Measurements from ENCODE around the gene JMJD7.

Gene JMJD7

GRCh38 chr15:41844814-41845213 lies 16.9 kb downstream of the JMJD7 start:
- DNase-seq (ENCODE audit: low spot score) = no peak

GRCh38 chr15:41847206-41847605 lies 19.3 kb downstream of the JMJD7 start:
- DNase-seq (ENCODE audit: low spot score) = no peak

- DNase-seq (ENCODE audit: low spot score) = no peak
These were observed 20.1 kb downstream of the JMJD7 start for GRCh38 chr15:41847981-41848380.

DNA sequence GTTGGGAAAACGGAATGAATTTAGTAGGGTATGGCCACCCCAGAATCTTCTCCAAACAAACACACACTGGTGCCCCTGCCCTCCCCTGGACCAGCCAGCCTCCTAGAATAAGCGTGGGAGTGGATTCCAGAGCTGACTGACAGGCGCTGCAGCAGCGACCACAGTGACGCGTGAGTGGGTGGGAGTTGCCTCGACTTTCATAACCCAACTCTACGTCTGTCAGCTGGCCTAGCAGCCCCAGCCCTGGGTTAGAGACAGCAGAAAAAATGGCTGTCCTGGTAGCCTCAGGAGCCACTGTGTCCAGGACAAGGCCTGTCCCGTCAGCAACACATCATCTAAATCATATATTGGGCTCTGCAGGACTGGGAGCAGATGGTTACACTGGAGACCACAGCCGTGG lies 20.7 kb downstream of the JMJD7 start:
- DNase-seq (ENCODE audit: low spot score) = no peak

- no peak for DNase-seq (ENCODE audit: low spot score)
These were observed 21.3 kb downstream of the JMJD7 start for GRCh38 chr15:41849204-41849603.

DNA sequence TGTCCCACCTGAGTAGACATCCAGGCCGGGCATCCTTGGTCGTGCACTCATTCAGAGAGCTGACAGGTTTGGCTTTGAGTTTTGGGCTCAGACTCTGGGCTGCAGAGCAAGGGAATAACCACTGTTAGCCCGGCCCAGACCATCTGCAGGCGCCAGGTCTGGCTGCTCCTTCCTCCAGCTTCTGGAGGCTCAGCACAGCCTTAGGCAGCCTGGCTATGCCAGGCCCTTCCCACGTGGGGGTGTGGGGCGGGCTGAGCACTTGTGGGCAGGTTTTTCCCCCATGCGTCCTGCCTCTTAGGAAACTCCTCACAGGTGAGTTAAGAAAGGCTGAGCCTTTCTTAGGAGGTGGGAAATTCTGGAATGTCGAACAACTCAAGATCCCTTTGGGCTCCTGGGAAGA lies 22.0 kb downstream of the JMJD7 start:
- DNase-seq (ENCODE audit: low spot score) = no peak

GRCh38 chr15:41850482-41851166 lies 22.7 kb downstream of the JMJD7 start:
- no peak for DNase-seq (ENCODE audit: low spot score)

GRCh38 chr15:41851167-41851523 lies 23.3 kb downstream of the JMJD7 start:
- DNase-seq (ENCODE audit: low spot score) = no peak

DNA sequence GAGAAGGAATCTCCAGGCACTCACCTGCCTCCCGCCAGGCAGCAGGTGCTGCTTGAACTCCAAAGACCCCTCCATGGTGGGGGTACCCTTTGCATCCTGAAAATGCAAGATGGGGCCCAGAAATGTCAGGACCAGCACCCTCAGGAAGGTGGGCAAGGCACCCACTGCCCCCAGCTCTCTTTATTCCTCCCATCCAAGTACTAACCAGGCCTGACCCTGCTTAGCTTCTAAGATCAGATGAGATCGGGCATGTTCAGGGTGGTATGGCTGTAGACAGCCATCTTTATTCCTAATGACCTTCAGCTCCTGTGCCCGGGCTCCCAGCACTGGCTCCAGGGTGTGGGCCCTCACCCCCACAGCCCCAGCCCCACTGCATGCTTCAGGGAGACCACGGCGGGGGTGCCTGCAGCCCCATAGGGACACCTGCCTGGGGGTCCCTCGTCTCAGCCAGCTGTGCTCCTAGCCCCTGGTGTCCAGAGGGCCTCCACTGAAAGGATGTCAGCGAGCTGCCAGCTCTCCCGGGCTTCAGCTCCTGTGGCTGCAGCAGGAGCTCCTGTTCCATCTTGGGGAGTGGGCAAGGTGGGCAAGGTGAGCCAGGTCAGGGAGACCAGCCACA lies 24.0 kb downstream of the JMJD7 start:
- DNase-seq (ENCODE audit: low spot score) = no peak

DNA sequence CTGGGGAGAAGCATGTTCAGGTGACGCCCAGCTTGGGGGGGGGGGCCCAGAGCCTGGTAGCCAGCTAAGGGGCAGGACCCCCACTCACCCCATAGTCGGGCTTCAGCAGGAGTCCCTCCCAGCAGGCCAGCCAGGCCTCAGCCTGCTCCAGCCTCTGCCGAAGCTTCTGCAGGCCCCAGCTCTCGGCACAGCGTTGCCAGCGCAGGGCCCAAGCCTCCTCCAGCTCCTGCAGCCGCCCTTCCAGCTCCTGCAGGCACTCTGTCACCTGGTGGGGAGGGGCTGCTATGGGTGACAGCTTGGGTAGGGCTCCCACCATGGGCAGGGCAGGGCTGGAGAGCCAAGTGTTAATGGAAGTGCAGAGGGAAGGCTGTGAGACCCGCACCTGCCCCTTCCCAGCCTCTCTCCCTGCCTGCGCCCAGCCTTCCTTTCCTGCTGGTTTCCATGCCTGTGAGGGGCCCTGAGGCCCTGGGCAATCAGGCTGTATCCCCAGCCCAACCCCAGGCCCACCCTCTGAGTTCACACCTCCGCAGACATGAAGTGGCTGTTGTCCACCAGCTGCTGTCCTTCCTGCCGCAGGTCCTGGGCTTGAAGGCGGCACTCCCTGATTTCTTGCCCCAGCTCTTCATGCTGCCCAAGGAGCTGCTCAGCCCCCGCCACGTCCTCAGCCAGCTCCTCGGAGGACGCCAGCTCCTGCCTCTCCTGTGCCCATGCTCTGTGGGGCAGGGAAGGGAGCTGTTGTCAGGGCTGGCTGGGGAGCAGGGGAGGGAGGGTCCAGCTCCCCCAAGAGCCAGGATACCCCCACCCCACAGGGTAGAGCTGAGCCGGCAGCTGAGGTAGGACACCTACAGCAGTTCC lies 25.1 kb downstream of the JMJD7 start:
- no peak for DNase-seq (ENCODE audit: low spot score)

DNA sequence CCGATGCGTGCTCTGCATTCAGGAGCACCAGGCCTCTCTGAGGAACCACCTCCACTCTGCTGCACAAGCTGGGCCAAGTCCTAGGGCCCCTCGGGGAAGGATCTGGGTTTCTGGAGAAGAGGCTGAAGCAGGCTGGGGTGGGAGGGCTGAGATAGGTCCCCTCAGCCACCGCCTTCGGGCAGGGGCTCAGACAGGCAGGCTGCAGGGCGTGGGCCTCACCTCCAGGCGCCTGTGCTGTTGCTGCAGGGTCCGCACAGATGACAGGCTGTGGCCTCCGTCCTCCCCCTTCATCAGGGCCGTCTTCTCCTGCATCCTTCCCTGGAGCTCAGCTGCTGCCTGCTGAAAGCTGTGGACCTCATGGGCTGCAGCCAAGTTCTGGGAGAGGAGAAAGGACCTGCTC lies 25.9 kb downstream of the JMJD7 start:
- no peak for DNase-seq (ENCODE audit: low spot score)

GRCh38 chr15:41854443-41854842 lies 26.6 kb downstream of the JMJD7 start:
- DNase-seq (ENCODE audit: low spot score) = no peak

- no peak for DNase-seq (ENCODE audit: low spot score)
These were observed 27.5 kb downstream of the JMJD7 start for GRCh38 chr15:41855261-41855961.

DNA sequence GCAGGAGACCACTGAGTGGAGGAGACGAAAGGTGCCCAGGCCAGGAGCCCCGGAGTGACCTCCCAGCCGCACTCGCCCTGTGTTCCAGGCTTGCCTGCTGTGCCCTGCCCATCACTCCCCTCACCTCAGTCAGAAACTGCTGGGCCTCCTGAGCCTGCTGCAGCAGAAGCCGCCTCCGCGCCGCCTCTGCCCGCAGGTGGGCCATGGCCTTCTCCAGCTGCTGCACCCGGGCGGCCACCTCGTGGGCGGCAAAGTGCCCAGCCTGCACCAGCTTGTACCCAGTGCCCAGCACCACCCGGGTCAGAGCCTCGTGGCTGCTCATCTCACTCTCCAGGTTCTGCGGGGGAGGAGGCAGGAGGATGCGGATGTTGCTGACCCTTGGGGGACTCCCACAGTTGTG lies 28.4 kb downstream of the JMJD7 start:
- DNase-seq (ENCODE audit: low spot score) = no peak

DNA sequence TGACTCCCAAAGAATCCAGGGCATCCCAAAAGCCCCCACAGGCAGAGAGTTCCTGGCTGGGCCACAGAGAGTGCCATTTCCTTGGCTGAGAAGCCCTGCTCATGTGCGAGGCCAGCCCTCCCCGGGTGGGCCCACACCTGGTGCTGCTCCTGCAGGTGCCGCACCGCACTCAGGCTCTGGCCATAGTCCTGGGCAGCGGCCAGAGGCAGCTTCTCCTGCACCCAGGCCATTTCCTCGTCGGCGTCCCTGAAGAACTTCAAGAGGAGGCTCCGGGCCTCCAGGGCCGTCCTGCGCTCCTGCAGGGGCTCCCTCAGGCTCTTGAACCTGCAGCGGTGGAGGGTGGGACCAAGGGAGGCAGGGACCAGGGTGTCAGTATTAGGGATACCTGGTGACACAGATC lies 28.8 kb downstream of the JMJD7 start:
- DNase-seq (ENCODE audit: low spot score) = no peak

DNA sequence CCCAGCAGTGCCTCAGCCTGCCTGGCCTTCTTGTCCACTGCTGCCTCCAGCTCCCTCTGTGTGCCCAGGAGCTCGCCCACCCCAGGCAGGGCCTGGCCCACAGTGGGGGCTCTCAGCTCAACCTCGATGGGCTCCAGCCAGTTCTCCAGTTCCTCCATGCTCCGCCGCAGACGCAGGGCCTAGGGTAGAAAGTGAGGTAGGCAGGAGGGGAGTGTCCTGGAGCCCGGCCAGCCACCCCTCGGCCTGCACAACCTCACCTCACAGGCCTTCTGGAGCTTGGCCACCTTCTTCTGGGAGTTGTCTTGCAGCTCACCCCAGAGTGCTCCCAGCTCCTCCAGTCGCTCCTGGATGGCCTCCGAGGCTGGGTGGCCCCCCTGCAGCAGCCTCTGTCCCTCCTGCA lies 29.4 kb downstream of the JMJD7 start:
- DNase-seq (ENCODE audit: low spot score) = no peak

GRCh38 chr15:41858756-41859155 lies 30.9 kb downstream of the JMJD7 start:
- DNase-seq (ENCODE audit: low spot score) = no peak

- no peak for DNase-seq (ENCODE audit: low spot score)
These were observed 32.3 kb downstream of the JMJD7 start for GRCh38 chr15:41860049-41860828.

DNA sequence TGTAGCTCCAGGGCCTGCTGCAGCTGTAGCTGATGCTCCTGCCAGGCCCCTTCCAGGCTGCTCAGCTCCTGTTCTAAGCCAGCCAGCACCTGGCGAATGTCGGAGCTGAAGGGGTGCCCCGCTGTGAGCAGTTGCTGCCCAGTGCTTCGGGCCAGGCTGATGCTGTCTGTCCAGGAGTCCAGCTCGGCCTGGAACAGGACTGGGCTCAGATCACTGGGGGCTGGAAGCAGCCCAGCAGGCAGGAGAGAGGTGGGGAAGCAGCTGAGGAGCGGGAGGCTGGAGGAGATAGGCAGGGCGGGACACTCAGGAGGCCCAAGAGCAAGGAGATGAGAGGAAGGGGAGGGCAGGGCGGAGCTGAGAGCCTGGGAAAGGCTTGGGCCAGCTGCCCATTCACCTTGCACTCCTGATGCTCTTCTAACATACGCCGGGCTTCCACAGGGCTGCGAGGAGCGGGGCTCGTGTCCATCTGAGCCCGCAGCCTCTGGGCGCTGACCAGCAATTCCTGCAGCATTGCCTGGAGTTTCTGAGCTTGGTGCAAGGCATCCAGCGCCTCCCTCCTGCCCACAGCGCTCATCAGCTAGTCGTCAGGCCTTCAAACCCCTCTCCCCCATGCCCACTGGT lies 34.0 kb downstream of the JMJD7 start:
- DNase-seq (ENCODE audit: low spot score) = no peak

DNA sequence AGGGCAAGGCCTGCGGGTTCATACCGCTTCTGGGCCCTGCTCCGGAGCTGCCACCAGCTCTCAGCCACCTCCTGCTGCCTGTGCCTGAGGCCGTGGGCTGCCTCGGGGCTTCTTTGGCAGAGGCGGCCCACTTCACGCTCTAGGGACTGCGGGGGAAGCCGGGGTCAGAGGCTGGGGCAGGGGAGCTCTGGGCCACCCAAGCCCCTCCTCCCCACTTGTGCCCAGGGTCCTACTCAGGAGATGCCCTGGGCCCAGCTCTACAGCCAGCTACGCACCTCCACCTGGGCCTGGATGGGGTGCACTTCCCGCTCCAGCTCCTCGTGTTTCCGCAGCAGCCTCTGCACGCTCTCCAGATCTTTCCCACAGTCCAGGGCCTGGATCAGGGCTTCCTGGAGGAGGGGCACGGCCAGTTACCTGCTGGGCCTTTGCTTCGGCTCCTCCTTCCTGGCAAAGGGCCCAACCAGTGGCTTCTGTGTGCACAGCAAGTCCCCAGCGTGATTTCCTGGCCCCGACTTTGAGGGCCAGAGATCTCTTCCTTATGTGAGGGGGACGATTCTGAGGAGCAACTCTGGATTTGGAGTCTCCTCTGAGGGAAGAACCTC lies 34.7 kb downstream of the JMJD7 start:
- peak; percentile 14 for DNase-seq (ENCODE audit: low spot score)

DNA sequence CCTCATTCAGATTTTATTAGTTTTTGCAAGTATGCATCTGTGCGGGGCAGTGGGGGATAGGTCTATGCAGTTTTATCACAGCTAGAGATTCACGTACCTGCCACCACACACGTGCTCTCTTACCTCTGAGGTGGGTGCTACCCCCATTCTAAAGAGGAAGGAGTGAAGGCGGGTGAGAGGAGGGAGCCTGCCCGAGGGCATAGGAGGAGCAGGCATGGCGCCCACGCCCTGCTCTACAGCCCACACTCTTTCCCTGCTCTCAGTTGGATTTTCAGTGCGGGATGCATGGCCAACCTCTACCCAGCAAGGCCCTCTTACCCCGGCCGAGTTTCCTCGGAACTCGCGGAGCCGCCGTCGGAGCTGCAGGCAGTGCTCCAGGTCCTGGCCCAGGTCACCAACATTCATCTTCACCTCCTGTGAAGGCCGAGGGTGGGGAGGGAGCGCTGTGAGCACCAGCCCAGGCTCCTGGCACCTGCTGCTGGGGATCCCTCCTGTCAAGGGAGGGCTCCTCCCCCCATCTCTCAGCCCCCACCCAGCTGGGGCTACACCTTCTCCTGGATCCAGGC lies 37.7 kb downstream of the JMJD7 start:
- no peak for DNase-seq (ENCODE audit: low spot score)

Data from LoVo (cell line).